ENCODE data around the gene CCDC88B. TPM values are rescaled to one million over a fixed set of nuclear protein-coding genes. Genes with fewer than 3 reads are reported as not detected.

Gene CCDC88B
- total and polyA plus RNA-seq, 2 donors (not counting 1 experiment from before 2014, with no cell fraction given), result 0.56 to 3.1 TPM

- H3K4me1 ChIP-seq (ENCODE audit: control insufficient read depth, extremely low read depth, insufficient read depth, low read length), result no peaks in the 10 kb centered on the region
These were observed 41.3 kb downstream of the CCDC88B start for GRCh38 chr11:64381350-64381749.

GRCh38 chr11:64382047-64382446 lies 42.0 kb downstream of the CCDC88B start:
- DNase-seq (ENCODE audit: low read depth in 2 of 2), result no peak
- Histone ChIP-seq H4K20me1 (ENCODE audit: control insufficient read depth, extremely low read depth, insufficient read depth, low read length) (no peaks in the 10 kb centered on the region), H3K36me3 (ENCODE audit: control insufficient read depth, insufficient read depth, low read length) (no peaks in the 10 kb centered on the region), H3K9ac (ENCODE audit: insufficient read depth, low read length) (no peak overlapping the region), H3K27ac (ENCODE audit: insufficient read depth, low read length) (no peak overlapping the region), H3K4me3 (replicated peaks in 1 of 4; ENCODE audit: control extremely low read depth in 1 of 4, insufficient read depth in 1 of 4, low read depth in 3 of 4, low read length in 4 of 4) (no peak overlapping the region), H2AFZ (ENCODE audit: low read length) (no peak overlapping the region), H3K9me3 (ENCODE audit: control insufficient read depth, insufficient read depth, low read depth, low read length) (no peaks in the 10 kb centered on the region), H3K4me2 (ENCODE audit: extremely low read depth, insufficient read depth, low read length) (no peak overlapping the region), H3K27me3 (ENCODE audit: control insufficient read depth, insufficient read depth, low read length) (no peaks in the 10 kb centered on the region), H3K79me2 (ENCODE audit: control insufficient read depth, insufficient read depth, low read length) (no peaks in the 10 kb centered on the region), H3K4me1 (ENCODE audit: control insufficient read depth, extremely low read depth, insufficient read depth, low read length) (no peaks in the 10 kb centered on the region)
- no peak for TF ChIP-seq CTCF (conservative IDR thresholded peaks at IDR 0.05 in 1 of 2, IDR thresholded peaks at IDR 0.05 in 1 of 2; ENCODE audit: low read depth in 1 of 2, low read length in 2 of 2)
- no peak for TF ChIP-seq EZH2 (IDR thresholded peaks at IDR 0.05; ENCODE audit: low read length, missing control alignments)

More at GRCh38 chr11:64381350-64381749, 41.3 kb downstream of the CCDC88B start:
- Histone ChIP-seq H3K27me3 (ENCODE audit: control insufficient read depth, insufficient read depth, low read length) (no peaks in the 10 kb centered on the region), H3K4me2 (ENCODE audit: extremely low read depth, insufficient read depth, low read length) (no peak overlapping the region), H3K4me3 (replicated peaks in 1 of 4; ENCODE audit: control extremely low read depth in 1 of 4, insufficient read depth in 1 of 4, low read depth in 3 of 4, low read length in 4 of 4) (no peak overlapping the region), H4K20me1 (ENCODE audit: control insufficient read depth, extremely low read depth, insufficient read depth, low read length) (no peaks in the 10 kb centered on the region), H3K9ac (ENCODE audit: insufficient read depth, low read length) (no peak overlapping the region), H3K36me3 (ENCODE audit: control insufficient read depth, insufficient read depth, low read length) (no peaks in the 10 kb centered on the region), H3K9me3 (ENCODE audit: control insufficient read depth, insufficient read depth, low read depth, low read length) (no peaks in the 10 kb centered on the region), H3K79me2 (ENCODE audit: control insufficient read depth, insufficient read depth, low read length) (no peaks in the 10 kb centered on the region), H3K27ac (ENCODE audit: insufficient read depth, low read length) (no peak overlapping the region), H2AFZ (ENCODE audit: low read length) (no peak overlapping the region)
- TF ChIP-seq CTCF (conservative IDR thresholded peaks at IDR 0.05 in 1 of 2, IDR thresholded peaks at IDR 0.05 in 1 of 2; ENCODE audit: low read depth in 1 of 2, low read length in 2 of 2), result no peak
- TF ChIP-seq EZH2 (IDR thresholded peaks at IDR 0.05; ENCODE audit: low read length, missing control alignments), result no peak
- no peak for DNase-seq (ENCODE audit: low read depth in 2 of 2)

- TF ChIP-seq CTCF (conservative IDR thresholded peaks at IDR 0.05 in 1 of 2, IDR thresholded peaks at IDR 0.05 in 1 of 2; ENCODE audit: low read depth in 1 of 2, low read length in 2 of 2), result no peak
- TF ChIP-seq EZH2 (IDR thresholded peaks at IDR 0.05; ENCODE audit: low read length, missing control alignments), result no peak
- Histone ChIP-seq H3K79me2 (ENCODE audit: control insufficient read depth, insufficient read depth, low read length) (no peaks in the 10 kb centered on the region), H3K4me1 (ENCODE audit: control insufficient read depth, extremely low read depth, insufficient read depth, low read length) (no peaks in the 10 kb centered on the region), H3K4me2 (ENCODE audit: extremely low read depth, insufficient read depth, low read length) (no peak overlapping the region), H3K27me3 (ENCODE audit: control insufficient read depth, insufficient read depth, low read length) (no peaks in the 10 kb centered on the region), H3K4me3 (replicated peaks in 1 of 4; ENCODE audit: control extremely low read depth in 1 of 4, insufficient read depth in 1 of 4, low read depth in 3 of 4, low read length in 4 of 4) (no peak overlapping the region), H2AFZ (ENCODE audit: low read length) (no peak overlapping the region), H3K27ac (ENCODE audit: insufficient read depth, low read length) (no peak overlapping the region), H4K20me1 (ENCODE audit: control insufficient read depth, extremely low read depth, insufficient read depth, low read length) (no peaks in the 10 kb centered on the region), H3K9ac (ENCODE audit: insufficient read depth, low read length) (no peak overlapping the region), H3K36me3 (ENCODE audit: control insufficient read depth, insufficient read depth, low read length) (no peaks in the 10 kb centered on the region), H3K9me3 (ENCODE audit: control insufficient read depth, insufficient read depth, low read depth, low read length) (no peaks in the 10 kb centered on the region)
- no peak for DNase-seq (ENCODE audit: low read depth in 2 of 2)
These were observed 42.6 kb downstream of the CCDC88B start for GRCh38 chr11:64382586-64382985.

All from fibroblast of lung (primary cell).